ENCODE data around the gene CLCA4. TPM values are rescaled to one million over a fixed set of nuclear protein-coding genes. Genes with fewer than 3 reads are reported as not detected.

CLCA4 gene, protein sequence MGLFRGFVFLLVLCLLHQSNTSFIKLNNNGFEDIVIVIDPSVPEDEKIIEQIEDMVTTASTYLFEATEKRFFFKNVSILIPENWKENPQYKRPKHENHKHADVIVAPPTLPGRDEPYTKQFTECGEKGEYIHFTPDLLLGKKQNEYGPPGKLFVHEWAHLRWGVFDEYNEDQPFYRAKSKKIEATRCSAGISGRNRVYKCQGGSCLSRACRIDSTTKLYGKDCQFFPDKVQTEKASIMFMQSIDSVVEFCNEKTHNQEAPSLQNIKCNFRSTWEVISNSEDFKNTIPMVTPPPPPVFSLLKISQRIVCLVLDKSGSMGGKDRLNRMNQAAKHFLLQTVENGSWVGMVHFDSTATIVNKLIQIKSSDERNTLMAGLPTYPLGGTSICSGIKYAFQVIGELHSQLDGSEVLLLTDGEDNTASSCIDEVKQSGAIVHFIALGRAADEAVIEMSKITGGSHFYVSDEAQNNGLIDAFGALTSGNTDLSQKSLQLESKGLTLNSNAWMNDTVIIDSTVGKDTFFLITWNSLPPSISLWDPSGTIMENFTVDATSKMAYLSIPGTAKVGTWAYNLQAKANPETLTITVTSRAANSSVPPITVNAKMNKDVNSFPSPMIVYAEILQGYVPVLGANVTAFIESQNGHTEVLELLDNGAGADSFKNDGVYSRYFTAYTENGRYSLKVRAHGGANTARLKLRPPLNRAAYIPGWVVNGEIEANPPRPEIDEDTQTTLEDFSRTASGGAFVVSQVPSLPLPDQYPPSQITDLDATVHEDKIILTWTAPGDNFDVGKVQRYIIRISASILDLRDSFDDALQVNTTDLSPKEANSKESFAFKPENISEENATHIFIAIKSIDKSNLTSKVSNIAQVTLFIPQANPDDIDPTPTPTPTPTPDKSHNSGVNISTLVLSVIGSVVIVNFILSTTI
- under 1 TPM in 3 of 10 donors, not detected in 7; 0.05 to 0.69 (median 0.24) TPM for polyA plus RNA-seq (ENCODE audit: insufficient read length in 10 of 10)
- long read RNA-seq, donor 1, result 0 reads
- long read RNA-seq, donor 2, result 0 reads
- long read RNA-seq, donor 3, result 0 reads
- long read RNA-seq, donor 4, result 0 reads
- long read RNA-seq, donor 5, result 0 reads
- long read RNA-seq, donor 6, result 0 reads
- long read RNA-seq, donor 7, result 0 reads
- long read RNA-seq, donor 8, result 0 reads
- long read RNA-seq, donor 9, result 0 reads

DNA sequence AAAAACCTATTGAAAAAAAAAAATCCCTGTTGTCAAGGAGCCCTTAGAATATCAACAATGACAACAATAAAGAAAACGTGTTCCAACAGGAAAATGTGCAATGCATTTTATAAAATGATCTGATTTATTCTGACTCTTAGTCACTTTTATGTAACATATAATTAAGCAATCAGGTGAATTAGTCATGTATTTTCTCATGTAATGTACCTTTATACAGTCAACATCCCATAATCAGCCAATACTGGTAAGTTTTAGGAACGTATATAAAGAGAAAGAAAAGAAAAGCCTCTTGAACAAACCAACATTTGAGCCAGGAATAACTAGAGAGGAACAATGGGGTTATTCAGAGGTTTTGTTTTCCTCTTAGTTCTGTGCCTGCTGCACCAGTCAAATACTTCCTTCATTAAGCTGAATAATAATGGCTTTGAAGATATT, at the start of gene CLCA4:
TSS of gene CLCA4 (plus strand) at position 292 of the 435 bp plus-strand sequence. CDS start at position 334, 42 bp downstream.
- no peak for DNase-seq

DNA sequence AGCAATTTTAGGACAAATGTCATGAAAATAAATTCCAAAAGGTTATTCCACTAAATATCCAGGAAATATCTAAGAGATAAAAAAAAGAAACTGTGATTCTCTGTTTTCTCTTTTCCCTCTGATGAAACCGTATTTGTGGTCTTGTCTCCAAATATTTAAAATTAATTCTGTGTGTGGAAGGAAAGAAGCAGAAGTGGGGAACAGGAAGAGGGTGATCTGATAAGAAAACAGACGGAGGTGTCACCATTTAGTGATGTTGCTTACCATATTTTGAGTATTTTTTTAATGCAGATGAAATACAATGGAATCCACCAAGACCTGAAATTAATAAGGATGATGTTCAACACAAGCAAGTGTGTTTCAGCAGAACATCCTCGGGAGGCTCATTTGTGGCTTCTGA, 48.6 kb upstream of the CLCA4 start:
- DNase-seq, result no peak

DNA sequence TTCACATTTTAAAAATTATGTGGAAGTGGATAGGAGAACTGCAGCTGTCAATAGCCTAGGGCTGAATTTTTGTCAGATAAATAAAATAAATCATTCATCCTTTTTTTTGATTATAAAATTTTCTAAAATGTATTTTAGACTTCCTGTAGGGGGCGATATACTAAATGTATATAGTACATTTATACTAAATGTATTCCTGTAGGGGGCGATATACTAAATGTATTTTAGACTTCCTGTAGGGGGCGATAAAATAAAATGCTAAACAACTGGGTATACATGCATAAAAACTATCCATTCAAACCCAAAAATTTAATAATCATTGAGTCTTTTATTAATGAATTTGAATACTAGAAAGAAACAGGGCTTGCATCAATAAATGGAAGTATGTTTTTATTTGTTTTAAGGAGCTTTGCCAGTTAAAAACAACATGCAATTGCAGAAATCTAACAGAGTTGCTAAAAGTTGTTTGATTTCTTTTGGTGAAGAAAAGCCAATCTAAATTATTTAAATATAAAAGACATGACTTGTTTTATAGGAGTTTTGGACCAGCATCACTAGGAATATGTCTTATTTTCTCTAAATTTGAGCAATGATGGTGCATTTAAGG, 46.8 kb upstream of the CLCA4 start:
- DNase-seq, result no peak

DNA sequence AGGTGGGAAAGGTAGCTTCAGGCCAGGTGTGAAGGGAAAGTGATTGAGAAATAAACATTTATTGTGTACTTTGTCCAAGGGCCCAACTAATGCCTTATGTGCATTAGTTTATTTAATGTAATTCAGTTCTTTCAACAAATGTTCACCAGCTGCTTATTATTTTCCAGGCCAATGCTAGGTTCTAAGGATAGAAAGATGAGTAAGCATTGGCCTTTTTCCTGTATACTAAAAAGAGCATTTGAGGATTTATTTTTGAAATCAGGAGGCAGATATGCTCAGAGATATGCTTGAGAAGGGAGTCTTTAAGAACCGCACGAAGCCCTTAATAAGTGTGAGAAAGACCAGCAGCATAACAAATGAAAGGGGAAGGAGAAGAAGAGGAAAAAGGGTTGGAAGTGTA, 46.2 kb upstream of the CLCA4 start:
- DNase-seq, result peak in 1 of 3 donors; percentile 64

DNA sequence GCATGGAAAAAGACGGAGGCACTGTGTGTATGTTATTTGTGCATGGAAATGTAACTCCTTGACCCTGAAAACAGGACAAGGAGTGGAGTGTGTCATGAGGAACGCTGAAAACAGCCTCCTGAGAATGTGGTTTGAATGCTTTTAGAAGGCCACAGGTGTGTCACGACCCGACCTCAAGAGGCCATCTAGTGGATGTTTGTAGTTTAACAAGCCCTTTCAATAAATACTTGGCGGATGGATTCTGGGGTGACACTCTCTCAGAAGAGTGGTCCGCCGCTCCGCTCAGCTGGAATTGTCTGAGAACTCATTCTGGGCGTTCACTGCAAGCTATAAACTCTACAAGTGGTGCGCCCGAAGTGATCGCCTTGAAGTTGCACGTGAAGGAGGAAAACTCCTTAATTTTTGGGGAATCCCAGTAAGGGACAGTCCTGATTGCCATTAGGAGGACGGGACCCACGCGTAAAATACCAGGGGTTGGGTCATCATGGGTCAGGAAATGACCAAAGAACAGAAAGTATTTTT, 44.7 kb upstream of the CLCA4 start:
- peak in 1 of 3 donors; percentile 55 for DNase-seq

DNA sequence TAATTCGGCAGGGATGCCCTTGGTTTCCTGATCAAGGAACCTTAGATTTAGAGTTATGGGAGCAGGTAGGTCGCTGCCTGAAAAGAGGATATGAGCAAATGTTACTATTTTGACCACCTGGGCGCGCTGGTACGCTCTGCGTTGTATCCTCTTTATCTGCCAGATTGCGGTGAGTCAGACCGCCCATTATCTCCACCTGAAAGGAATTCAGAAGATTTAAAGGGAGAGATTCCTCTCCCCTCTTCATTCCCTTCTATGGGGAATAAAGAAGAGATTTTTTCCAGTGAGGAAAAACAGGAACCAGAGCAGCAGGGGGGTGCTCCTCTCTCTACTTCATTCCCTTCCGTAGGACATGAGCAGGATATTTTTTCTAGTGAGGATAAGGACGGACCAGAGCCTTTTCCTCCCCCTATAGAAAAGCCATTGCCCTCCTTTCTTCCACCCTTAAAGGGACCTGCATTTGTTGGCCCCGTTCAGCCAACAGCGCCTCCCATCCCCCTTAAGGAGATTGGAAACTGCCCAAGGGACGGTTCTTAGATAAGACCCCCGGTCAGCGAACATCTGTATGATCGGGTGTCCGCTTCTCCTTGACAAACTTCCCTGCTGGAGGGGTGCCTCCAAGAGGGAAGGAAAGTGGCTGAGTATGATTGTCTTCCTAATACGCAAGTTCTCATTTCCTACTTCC, 44.0 kb upstream of the CLCA4 start:
- DNase-seq, result peak in 1 of 3 donors; percentile 36

DNA sequence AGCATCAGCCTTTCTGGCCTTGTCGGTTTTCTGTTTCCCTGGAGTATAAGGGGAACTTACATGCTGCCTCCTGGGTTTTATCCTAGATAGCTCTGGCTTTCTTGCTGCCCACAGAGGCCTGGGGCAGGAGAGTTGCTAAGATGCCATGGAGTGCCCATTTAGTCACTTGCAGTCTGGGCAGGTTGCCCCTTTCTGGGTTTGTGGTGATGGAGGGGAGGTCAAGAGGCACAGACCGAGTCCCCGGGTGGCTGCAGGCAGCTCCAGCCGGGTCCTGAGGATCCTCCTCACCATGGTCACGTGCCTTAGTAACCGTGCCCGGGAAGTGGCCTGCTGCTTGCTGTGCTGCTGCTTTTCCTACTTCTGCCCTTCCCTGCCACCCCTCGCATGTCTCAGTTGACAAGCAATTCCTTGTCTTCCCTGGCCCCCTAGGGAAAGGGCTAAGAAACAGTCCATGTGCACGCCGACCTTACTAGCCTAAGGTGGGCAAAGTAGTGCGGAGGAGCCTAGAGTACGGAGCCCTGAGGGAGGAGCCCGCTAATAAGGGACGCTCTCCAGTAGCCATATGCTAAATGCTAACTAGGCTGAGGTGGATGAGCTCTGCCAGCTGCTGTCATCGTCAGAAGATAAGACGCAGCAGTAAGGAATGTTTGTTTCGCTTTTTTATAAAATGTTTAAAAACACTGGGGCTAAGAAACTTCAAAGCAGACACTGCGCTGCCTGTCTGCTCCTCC, 43.3 kb upstream of the CLCA4 start:
- peak in 1 of 3 donors; percentile 41 for DNase-seq

DNA sequence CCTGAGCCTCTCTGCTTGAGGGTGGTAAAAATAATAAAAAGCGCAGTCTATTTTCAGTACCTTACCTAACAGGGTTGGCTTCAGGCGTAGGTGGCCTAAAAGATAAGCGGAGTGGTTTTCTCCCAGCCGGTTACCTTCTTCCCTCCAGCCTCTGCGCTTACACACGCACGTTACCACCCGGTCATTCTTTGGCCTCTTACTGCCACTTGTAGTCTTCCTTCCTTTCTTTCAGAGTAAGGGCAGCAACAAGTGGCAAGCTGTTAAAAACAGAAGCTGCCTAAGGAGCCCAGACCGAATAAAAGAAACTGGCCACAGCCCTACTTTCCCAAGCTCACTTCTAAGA, 42.8 kb upstream of the CLCA4 start:
- no peak for DNase-seq

DNA sequence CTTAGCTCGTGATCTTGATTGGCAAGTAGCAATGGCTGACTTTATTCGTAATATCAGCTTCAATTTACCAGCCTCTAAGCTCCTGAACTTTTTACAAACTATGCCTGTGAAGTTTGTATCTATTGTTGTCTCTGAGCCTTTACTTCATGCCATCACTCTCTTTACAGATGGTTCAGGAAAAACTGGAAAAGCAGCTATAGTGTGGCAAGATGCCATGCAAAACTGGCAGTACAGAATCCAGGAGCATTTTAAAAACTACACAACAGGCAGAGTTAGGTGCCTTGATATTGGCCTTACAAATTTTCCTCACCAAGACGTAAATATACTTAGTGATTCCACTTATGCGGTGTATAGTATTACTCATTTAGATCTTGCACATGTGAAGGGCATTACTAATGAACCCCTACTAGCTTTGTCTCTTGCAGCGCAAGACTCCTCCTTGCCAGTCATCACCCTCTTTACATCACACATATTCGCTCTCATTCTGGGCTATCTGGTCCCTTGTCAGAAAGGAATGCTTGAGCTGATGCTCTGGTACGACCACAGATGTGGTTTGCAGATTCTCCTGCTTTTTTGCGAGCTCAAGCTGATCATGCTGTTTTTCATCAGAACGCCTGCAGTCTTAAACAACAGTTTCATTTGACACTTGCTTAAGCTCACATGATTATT, 41.8 kb upstream of the CLCA4 start:
- DNase-seq, result peak in 1 of 3 donors; percentile 31

DNA sequence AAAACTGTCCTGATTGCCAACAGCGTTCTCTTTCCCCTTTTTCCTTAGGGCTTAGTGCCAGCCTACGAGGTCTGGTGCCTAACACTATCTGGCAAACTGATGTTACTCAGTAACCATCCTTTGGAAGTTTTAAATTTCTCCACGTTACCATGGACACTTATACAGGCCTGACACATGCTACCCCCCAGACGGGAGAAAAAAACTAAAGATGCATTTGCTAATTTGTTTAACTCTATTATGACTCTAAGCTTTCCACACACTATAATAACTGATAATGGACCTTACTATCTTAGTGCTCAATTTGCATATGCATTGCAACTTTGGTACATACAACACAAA, 41.3 kb upstream of the CLCA4 start:
- no peak for DNase-seq

DNA sequence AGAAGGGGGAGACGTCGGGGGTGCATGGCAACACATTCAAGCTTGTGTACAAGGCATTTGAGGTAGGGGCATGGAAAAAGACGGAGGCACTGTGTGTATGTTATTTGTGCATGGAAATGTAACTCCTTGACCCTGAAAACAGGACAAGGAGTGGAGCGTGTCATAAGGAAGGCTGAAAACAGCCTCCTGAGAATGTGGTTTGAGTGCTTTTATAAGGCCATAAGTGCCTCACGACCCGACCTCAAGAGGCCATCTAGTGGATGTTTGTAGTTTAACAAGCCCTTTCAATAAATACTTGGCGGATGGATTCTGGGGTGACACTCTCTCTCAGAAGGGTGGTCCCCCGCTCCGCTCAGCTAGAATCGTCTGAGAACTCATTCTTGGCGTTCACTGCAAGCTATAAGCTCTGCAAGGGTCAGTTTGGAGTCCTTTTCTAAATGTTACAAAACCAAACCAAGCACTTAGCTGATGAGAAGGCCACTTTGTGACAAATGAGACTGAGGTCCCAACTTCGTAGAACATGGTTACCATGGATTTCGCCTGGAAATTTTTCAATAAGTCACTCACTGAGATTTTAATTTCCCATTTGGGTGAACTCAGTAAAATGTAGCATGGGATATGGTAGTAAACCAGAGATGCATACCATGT, 38.8 kb upstream of the CLCA4 start:
- peak in 1 of 3 donors; percentile 48 for DNase-seq

DNA sequence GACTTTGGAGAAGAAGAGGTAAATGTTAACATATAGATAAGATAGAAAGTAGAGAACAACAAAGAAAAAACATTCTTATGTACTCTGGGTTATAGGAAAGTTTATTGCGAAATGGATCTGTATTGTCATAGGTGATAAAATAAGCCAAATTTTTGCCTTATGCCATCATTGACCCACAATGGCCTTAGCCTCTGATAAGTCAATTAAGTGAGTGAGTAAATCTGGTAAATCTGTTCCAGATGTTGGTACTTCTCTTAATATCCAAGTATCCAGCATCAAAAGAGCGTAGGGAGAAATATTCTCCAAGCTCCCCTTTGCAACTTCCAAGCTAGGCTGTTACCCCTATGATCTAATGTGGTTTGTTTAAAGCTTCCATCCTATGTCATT, 38.3 kb upstream of the CLCA4 start:
- no peak for DNase-seq

DNA sequence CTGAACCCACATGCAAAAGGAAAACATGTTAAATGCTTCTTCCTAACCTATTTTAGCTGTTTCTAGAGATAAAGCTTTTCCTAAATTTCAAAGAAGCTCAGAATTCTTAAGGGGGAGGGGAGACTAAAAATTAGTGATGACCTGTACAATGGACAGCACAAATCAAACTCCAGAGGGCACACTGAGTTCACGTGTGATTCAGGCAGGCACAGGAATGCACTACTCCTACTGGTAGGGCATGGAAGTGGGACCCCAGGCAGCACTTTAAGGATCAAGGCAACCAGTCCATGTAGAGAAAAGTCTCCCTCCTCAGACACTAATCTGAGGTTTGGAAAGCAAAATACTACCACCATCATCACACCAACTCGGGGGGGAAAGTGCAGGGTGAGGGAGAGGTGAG, 31.3 kb upstream of the CLCA4 start:
- no peak for DNase-seq

DNA sequence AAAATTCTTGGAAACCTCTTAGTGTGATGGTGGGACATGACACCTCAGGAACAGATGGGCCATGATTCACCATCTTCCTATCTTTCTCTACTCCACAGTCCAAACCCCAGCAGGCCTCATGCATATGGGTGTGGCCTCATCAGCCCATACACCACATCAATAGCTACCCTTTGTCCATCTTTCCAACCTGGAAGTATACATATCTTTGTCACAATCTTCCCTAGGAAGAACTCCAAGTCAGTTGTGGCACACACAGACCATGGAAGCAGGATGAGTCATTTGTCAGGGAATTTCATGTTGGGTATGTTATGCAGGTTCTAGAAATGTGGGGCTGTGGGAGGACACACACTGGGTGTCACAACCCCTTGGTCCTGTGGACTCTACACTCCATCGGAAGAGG, 30.5 kb upstream of the CLCA4 start:
- DNase-seq, result no peak

DNA sequence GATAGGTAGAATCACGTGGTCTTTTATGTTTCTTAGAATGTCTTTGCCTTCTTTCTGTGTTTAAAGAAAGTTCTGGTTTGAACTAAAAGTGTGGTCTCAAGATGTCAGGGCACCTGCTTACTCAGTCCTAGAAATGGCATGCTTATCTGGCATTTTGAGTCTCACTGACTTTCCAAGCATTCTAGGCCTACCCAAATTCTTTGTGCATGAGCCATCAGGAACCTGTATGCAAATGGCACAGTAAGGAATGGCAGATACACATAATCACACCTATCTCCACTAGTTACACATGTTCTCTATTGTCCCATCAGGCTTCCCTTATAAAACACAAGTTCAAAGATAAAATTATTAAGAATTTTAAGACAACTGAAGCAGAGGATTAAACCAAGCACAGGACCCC, 29.5 kb upstream of the CLCA4 start:
- DNase-seq, result no peak

DNA sequence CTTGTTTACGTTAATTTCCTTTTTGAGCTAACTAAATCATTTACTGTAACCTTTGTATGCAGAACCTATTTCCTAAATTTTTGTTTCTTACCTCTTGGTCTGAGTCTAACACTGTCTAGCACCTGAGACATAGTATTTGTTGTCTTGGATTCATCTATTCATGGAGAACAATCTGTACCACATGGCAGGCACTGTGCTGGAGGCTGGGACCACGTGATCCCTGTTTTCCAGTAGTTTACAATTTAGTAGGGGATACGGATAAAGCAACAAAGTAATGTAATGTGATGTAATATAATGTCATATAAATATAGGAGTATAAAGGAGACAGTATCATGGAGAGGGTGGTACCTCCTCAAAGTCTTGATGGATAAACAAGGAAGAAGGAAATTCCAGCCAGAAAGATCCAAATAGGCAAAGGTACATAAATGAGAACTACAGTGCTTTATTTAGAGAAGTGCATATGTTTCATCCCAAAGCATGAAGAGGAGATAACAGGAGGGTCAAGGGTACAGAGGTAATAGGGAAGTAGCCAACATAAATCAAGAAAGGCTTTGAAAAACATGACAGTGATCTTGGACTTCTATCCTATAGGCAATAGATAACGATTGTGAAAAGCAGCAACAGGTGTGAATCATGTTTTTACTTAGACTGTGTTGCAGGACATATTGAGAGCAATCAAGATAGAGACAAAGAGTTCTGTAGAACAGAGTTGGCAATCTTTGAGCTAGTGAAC, 25.9 kb upstream of the CLCA4 start:
- no peak for DNase-seq

DNA sequence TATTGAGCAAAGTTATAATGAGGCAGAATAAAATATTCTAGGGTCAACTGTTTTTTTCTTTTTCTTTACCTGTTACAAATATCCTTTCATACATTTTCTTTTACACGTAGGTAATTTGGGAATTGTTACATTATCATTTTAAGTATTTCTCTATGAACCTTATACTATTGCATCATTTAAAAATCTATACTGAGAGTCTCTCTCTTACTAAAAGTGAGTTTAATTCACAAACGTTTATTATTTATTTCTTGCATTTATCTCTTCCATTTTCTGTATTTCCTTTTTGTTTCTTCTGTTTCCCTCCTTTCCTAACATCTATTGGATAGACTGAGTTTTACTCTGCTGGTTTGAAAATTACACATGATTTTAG, 25.4 kb upstream of the CLCA4 start:
- no peak for DNase-seq

DNA sequence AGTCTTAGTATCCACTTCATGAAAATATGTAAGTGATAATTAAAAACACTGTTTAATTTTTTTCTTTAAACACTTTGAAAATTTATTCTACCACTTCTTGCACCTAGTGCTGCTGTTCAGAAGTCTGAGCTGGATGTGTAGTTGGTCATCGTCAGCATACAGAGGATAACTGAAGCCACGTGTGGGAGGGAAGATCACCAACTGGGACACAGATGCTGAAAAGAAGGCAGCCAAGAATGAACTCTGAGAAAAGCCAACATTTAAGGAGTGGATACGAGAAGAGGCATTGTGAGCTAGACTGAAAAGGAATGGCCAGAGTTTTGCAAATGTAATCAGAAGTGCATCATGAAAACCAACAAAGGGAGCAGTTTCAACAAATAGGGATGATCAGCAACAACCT, 24.6 kb upstream of the CLCA4 start:
- peak in 1 of 3 donors; percentile 66 for DNase-seq
